Thyroid gland (tissue), 4 donors: ENCODE data around the gene VIT.

Source experiments
- CTCF ChIP-seq, 6 experiments: fragments of 200-600 bp in 3 of 6; fragments of 450-650 bp in 3 of 6; sonication (generic) in 3 of 6; IDR thresholded peaks; one replicate each; pipeline ENCODE4 v1.5.1; 2016 to 2019; ENCODE audit warnings: antibody characterized with exemption in 6 of 6, mild to moderate bottlenecking in 2 of 6, inconsistent platforms in 1 of 6, moderate library complexity in 1 of 6
- POLR2A ChIP-seq, 2 donors: fragments of 450-650 bp; IDR thresholded peaks; one replicate each; pipeline ENCODE4 v1.6.1; 2017; ENCODE audit warnings: antibody characterized with exemption in 2 of 2, mild to moderate bottlenecking in 2 of 2, moderate library complexity in 1 of 2

DNA sequence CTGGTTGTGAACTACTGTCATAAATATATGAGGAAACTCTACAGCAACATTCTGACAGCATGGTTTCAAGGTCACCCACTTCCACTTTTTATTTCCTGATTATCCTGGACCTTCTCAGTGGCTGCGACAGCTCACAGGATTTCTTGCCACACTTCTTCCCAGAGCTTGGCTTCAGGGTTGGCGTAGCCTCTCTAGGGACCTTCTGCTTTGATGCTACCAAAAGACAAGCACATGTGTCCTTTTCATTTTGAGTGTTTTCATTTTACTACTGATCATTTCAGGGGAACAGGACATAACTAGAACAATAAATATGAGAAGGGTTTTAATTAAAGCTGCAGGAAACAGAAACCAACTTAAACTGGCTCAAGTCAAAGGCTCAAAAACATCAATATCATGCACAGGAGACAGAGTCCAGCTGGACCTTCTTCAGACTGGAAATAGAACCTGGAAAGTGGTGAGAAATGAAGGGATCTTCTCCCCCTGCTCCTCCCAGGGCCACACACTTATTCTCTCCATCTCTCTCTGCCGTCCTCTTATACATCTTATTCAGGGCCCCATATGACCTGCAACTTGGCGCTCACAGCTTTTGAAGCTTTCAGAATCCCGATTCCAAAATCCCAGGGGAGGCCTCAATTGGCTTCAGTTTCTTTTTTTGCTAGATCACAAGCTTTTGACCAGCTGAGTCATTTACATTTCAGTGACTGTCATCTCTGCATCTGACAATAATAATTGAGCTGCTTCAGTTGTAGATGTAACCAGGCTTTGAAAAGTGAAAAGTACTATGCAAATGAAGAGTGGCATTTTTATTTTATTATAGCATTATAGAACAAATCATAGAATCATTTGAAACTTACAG lies 9.7 kb downstream of the VIT start:
- TF ChIP-seq POLR2A (IDR thresholded peaks at IDR 0.05) = no peak
- TF ChIP-seq CTCF (IDR thresholded peaks at IDR 0.05) = no peak
